Lower leg skin (tissue), 4 donors: Measurements from ENCODE around the gene C10orf67. TPM values are rescaled to one million over a fixed set of nuclear protein-coding genes. Genes with fewer than 3 reads are reported as not detected.

ENCODE experiments used
- DNase-seq, 2 donors: peaks; one replicate each; pipeline ENCODE4 v3.0.0-alpha.2; 2019; ENCODE audit warnings: low spot score in 2 of 2
- H3K4me3 ChIP-seq: fragments of 200-600 bp; sonication (generic); 2 replicates; pipeline ENCODE4 v1.5.1; 2017; ENCODE audit warnings: mild to moderate bottlenecking, low read depth; ENCODE audit not compliant: poor library complexity, severe bottlenecking
- CTCF ChIP-seq, 3 donors: fragments of 450-650 bp; IDR thresholded peaks; one replicate each; pipeline ENCODE4 v1.5.1; 2016; ENCODE audit warnings: antibody characterized with exemption in 3 of 3, mild to moderate bottlenecking in 3 of 3, moderate library complexity in 2 of 3
- POLR2A ChIP-seq, 2 donors: fragments of 450-650 bp; IDR thresholded peaks; one replicate each; pipeline ENCODE4 v1.6.1; 2016 to 2017; ENCODE audit warnings: antibody characterized with exemption in 2 of 2, mild to moderate bottlenecking in 1 of 2, moderate library complexity in 1 of 2
- WGBS, 2 donors: methylation state at CpG; one replicate each; pipeline ENCODE4 v1.1.5; 2018; 5-methylcytosine and 5-hydroxymethylcytosine counted together
- intact Hi-C: fragments of 100-400 bp; cut with DNase I; formaldehyde crosslinking; loops from one replicate; pipeline ENCODE4 v1.15.0; 2023; ENCODE audit warnings: low total_unique reads
- total RNA-seq, 4 donors: library from RNA; depleted of rRNA; stranded (reverse); fragments of >200 nt; gene quantifications; one replicate each; pipeline ENCODE4 v1.1.0, GENCODE V29; 2016

C10orf67 gene
- total RNA-seq, 4 donors from 2014 or later, result 0.30 to 1.3 (median 0.65) TPM

- peak in 1 of 2 donors; percentile 42 for DNase-seq
- no peak overlapping the region for H3K4me3 ChIP-seq
- intact Hi-C loops, result no loop called here
- TF ChIP-seq CTCF (IDR thresholded peaks at IDR 0.05) (no peak), POLR2A (IDR thresholded peaks at IDR 0.05) (no peak)
- WGBS, 2 donors, result 85 to 91% methylated on average over 5 of the region's 5 CpGs
These were observed 19.2 kb upstream of the C10orf67 start for GRCh38 chr10:23363793-23364135.

GRCh38 chr10:23362879-23363792, 18.5 kb upstream of the C10orf67 start:
- intact Hi-C loops, result no loop called here
- TF ChIP-seq CTCF (IDR thresholded peaks at IDR 0.05) (no peak), POLR2A (IDR thresholded peaks at IDR 0.05) (no peak)
- 74 to 84% methylated on average over 9 of the region's 9 CpGs for WGBS, 2 donors
- no peak overlapping the region for H3K4me3 ChIP-seq
- DNase-seq, result peak in 1 of 2 donors; percentile 34

GRCh38 chr10:23362069-23362830, 17.7 kb upstream of the C10orf67 start:
- no peak overlapping the region for H3K4me3 ChIP-seq
- WGBS, 2 donors, result 91 to 100% methylated on average over 1 of the region's 1 CpG
- intact Hi-C loops, result no loop called here
- TF ChIP-seq CTCF (IDR thresholded peaks at IDR 0.05) (no peak), POLR2A (IDR thresholded peaks at IDR 0.05) (no peak)
- no peak for DNase-seq

- no peak overlapping the region for H3K4me3 ChIP-seq
- intact Hi-C loops, result no loop called here
- TF ChIP-seq POLR2A (IDR thresholded peaks at IDR 0.05), result no peak
- TF ChIP-seq CTCF (IDR thresholded peaks at IDR 0.05), result no peak
- 84 to 88% methylated on average over 2 of the region's 2 CpGs for WGBS, 2 donors
- DNase-seq, result no peak
These were observed 17.1 kb upstream of the C10orf67 start for GRCh38 chr10:23361665-23362064.

GRCh38 chr10:23359692-23360380, 15.2 kb upstream of the C10orf67 start:
- 54 to 60% methylated on average over 8 of the region's 8 CpGs for WGBS, 2 donors
- TF ChIP-seq CTCF (IDR thresholded peaks at IDR 0.05), result no peak
- TF ChIP-seq POLR2A (IDR thresholded peaks at IDR 0.05), result no peak
- intact Hi-C loops, result no loop called here
- H3K4me3 ChIP-seq, result no peak overlapping the region
- DNase-seq, result peak in 1 of 2 donors; percentile 42
